Neuronal stem cell (in vitro differentiated cells): Measurements from ENCODE around the gene GJA10. TPM values are rescaled to one million over a fixed set of nuclear protein-coding genes. Genes with fewer than 3 reads are reported as not detected.

Source experiments
- DNase-seq: peaks from one replicate; pipeline ENCODE4 v3.0.0-alpha.2; 2013; ENCODE audit warnings: low spot score
- H2AFZ ChIP-seq: one replicate; pipeline ENCODE4 v1.6.1; 2013; ENCODE audit warnings: mild to moderate bottlenecking, low read length, inconsistent platforms
- H2AK5ac ChIP-seq: 2 replicates; pipeline ENCODE4 v1.6.1; 2013; ENCODE audit warnings: low read depth, mild to moderate bottlenecking, inconsistent platforms, low read length, moderate library complexity, mixed read lengths
- H2BK120ac ChIP-seq: 2 replicates; pipeline ENCODE4 v1.6.1; 2013; ENCODE audit warnings: low read depth, mild to moderate bottlenecking, inconsistent platforms, low read length, moderate library complexity, mixed read lengths
- H2BK12ac ChIP-seq: one replicate; pipeline ENCODE4 v1.6.1; 2013; ENCODE audit warnings: low read length, inconsistent platforms
- H2BK15ac ChIP-seq: 2 replicates; pipeline ENCODE4 v1.6.1; 2013; ENCODE audit warnings: mild to moderate bottlenecking, low read length, inconsistent platforms, mixed read lengths
- H2BK5ac ChIP-seq: one replicate; pipeline ENCODE4 v1.6.1; 2013; ENCODE audit warnings: inconsistent platforms, mild to moderate bottlenecking, low read length, moderate library complexity
- H3K14ac ChIP-seq: one replicate; pipeline ENCODE4 v1.6.1; 2013; ENCODE audit warnings: low read length, inconsistent platforms
- H3K18ac ChIP-seq: 2 replicates; pipeline ENCODE4 v1.6.1; 2013; ENCODE audit warnings: low read length, inconsistent platforms
- H3K23ac ChIP-seq: 2 replicates; pipeline ENCODE4 v1.6.1; 2013; ENCODE audit warnings: low read depth, mild to moderate bottlenecking, mixed read lengths, low read length, inconsistent platforms; ENCODE audit not compliant: poor library complexity
- H3K27ac ChIP-seq: replicated peaks from 3 replicates; pipeline ENCODE4 v1.5.1; 2013; ENCODE audit warnings: low read length, inconsistent platforms
- H3K27me3 ChIP-seq, 3 experiments: 2 replicates each; pipeline ENCODE4 v1.6.1; 2013; ENCODE audit warnings: low read length in 3 of 3, mild to moderate bottlenecking in 2 of 3, inconsistent platforms in 1 of 3, low read depth in 1 of 3, mixed read lengths in 1 of 3, moderate library complexity in 1 of 3; ENCODE audit not compliant: control insufficient read depth in 3 of 3, insufficient read depth in 3 of 3
- H3K36me3 ChIP-seq, 2 donors: replicated peaks in 1 of 2; 2 replicates each; pipeline ENCODE4 v1.6.1; 2013; ENCODE audit warnings: low read length in 2 of 2; ENCODE audit not compliant: control insufficient read depth in 2 of 2, insufficient read depth in 2 of 2
- H3K4ac ChIP-seq: 2 replicates; pipeline ENCODE4 v1.6.1; 2013; ENCODE audit warnings: inconsistent platforms, mild to moderate bottlenecking, low read length, moderate library complexity
- H3K4me1 ChIP-seq, 2 donors: 1 replicate in 1 of 2; 2 replicates in 1 of 2; pipeline ENCODE4 v1.6.1; 2013; ENCODE audit warnings: low read length in 2 of 2, low read depth in 1 of 2; ENCODE audit not compliant: control insufficient read depth in 2 of 2, insufficient read depth in 1 of 2
- H3K4me2 ChIP-seq: one replicate; pipeline ENCODE4 v1.6.1; 2013; ENCODE audit warnings: mild to moderate bottlenecking, low read length, inconsistent platforms; ENCODE audit not compliant: insufficient read depth, poor library complexity, severe bottlenecking
- H3K4me3 ChIP-seq, 2 donors: 2 replicates each; pipeline ENCODE4 v1.5.1; 2013; ENCODE audit warnings: low read length in 2 of 2, mild to moderate bottlenecking in 2 of 2, inconsistent platforms in 1 of 2, moderate library complexity in 1 of 2
- H3K79me1 ChIP-seq: one replicate; pipeline ENCODE4 v1.6.1; 2013; ENCODE audit warnings: low read depth, mild to moderate bottlenecking, inconsistent platforms, low read length, moderate library complexity
- H3K9ac ChIP-seq: one replicate; pipeline ENCODE4 v1.6.1; 2013; ENCODE audit warnings: mild to moderate bottlenecking, low read depth, low read length, inconsistent platforms; ENCODE audit not compliant: poor library complexity
- H3K9me3 ChIP-seq, 2 donors: replicated peaks in 1 of 2; 2 replicates each; pipeline versions ENCODE3 to v1.6.1; 2013; ENCODE audit warnings: low read length in 2 of 2, mild to moderate bottlenecking in 2 of 2, inconsistent platforms in 1 of 2, low read depth in 1 of 2, mixed read lengths in 1 of 2, moderate library complexity in 1 of 2; ENCODE audit not compliant: control insufficient read depth in 2 of 2, insufficient read depth in 1 of 2
- H4K8ac ChIP-seq: one replicate; pipeline ENCODE4 v1.6.1; 2013; ENCODE audit warnings: low read depth, mild to moderate bottlenecking, inconsistent platforms, low read length, moderate library complexity
- H4K91ac ChIP-seq: one replicate; pipeline ENCODE4 v1.6.1; 2013; ENCODE audit warnings: low read length, low read depth, mild to moderate bottlenecking, inconsistent platforms; ENCODE audit not compliant: poor library complexity
- WGBS, 2 donors: extraction: QIAGEN DNeasy Blood & Tissue Kit; methylation state at CpG; one replicate each; pipeline ENCODE4 v1.1.7; 2013; ENCODE audit warnings: missing lambda C conversion rate in 2 of 2, mixed read lengths in 1 of 2; ENCODE audit not compliant: insufficient read length in 2 of 2, insufficient replicate concordance in 1 of 2; ENCODE audit errors: extremely low coverage in 2 of 2; 5-methylcytosine and 5-hydroxymethylcytosine counted together
- small RNA-seq: library from polyadenylated mRNA; stranded (forward); fragments of <200 nt; extraction: miRNeasy Mini kit (QIAGEN cat#:217004); gene quantifications from one replicate; pipeline ENCODE3, GENCODE V24; 2013; ENCODE audit not compliant: insufficient read depth

GJA10 gene

DNA sequence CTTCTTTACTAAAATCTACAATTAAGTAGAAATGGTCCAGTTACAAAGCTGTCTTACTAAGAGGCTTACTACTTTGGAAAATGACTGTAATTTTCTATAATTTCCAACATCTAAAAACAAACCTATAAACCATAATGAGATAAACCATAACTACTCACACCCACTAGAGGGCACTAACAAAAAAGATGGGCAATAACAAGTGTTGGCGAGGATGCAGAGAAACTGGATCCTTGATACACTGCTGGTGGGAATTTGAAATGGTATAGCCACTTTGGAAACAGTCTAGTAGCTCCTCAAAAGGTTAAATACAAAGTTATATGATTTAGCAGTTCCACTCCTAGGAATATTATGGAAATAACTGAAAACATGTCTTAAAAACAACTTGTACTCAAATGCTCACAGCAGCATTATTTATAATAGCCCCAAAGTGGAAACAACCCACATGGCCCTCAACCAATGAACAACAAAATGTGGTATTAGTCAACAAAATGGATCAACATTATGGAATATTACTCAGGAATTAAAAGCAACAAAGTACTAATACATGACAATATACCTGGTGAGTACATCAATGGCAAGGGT lies 50.6 kb downstream of the GJA10 start:
- H2AFZ ChIP-seq, result no peak overlapping the region
- no peak overlapping the region for H2BK12ac ChIP-seq
- no peak overlapping the region for H2AK5ac ChIP-seq
- H3K9me3 ChIP-seq, result peaks cover 0 to 6% of the 10 kb centered on the region in 2 donors
- H4K91ac ChIP-seq, result no peak overlapping the region
- H3K4me1 ChIP-seq, result peaks cover 0 to 2% of the 10 kb centered on the region in 2 donors
- no peak overlapping the region for H3K9ac ChIP-seq
- no peak overlapping the region for H3K23ac ChIP-seq
- H2BK5ac ChIP-seq, result no peak overlapping the region
- no peak overlapping the region for H3K14ac ChIP-seq
- H3K4me2 ChIP-seq, result no peak overlapping the region
- no peaks in the 10 kb centered on the region for H3K27me3 ChIP-seq
- H3K4ac ChIP-seq, result no peak overlapping the region
- no peak overlapping the region for H3K27ac ChIP-seq
- H3K36me3 ChIP-seq, result peaks cover 3 to 4% of the 10 kb centered on the region in 2 donors
- H3K4me3 ChIP-seq, result no peak overlapping the region
- no peaks in the 10 kb centered on the region for H3K79me1 ChIP-seq
- no peak overlapping the region for H4K8ac ChIP-seq
- no peak overlapping the region for H2BK120ac ChIP-seq
- no peak overlapping the region for H3K18ac ChIP-seq
- H2BK15ac ChIP-seq, result no peak overlapping the region
- WGBS, 2 donors, result no CpG with 5 or more reads among the region's 1 CpG
- no peak for DNase-seq

Small RNA genes lying within 50 kb of the gene (small RNA-seq; reads per million reads assigned to genes)
- gene RF00019, result not detected
